IMR-90 (cell line): Measurements from ENCODE around the gene TMEM256. TPM values are rescaled to one million over a fixed set of nuclear protein-coding genes. Genes with fewer than 3 reads are reported as not detected.
"Not testable (repeated sequence)": the region's sequence is repeated elsewhere in the genome, so short reads cannot be mapped to it uniquely, and the experiment has no call there.

Experiments used
- ATAC-seq: fragments of 200-7000 bp; cut with Tn5 transposase; 2 replicates; pipeline ENCODE4 v1.9.1; 2020; ENCODE audit warnings: low read depth, mild to moderate bottlenecking, moderate library complexity
- BruUV-seq: library from RNA; stranded (reverse); fragments of 400-500 nt; replicated peaks from 2 replicates; lab custom pipeline; 2021; lab: Mats Ljungman, UMichigan
- CTCF ChIA-PET: fragments of 300-600 bp; formaldehyde crosslinking; extraction: SDS; loops from one replicate; lab custom pipeline; 2021; ENCODE audit warnings: antibody characterized with exemption; lab: Yijun Ruan, JAX
- POLR2A ChIA-PET: fragments of 300-600 bp; sonication (Branson Sonifier 250); formaldehyde crosslinking; loops from one replicate; lab custom pipeline; 2022; ENCODE audit warnings: antibody characterized with exemption; ENCODE audit not compliant: unreplicated experiment; lab: Charles Lee
- DNase-seq: peaks from one replicate; pipeline ENCODE4 v3.0.0; 2013
- H2AFZ ChIP-seq: replicated peaks from 2 replicates; pipeline ENCODE3; 2013; ENCODE audit warnings: low read length, mild to moderate bottlenecking; ENCODE audit not compliant: poor library complexity
- H2AK5ac ChIP-seq: 2 replicates; pipeline ENCODE4 v1.6.1; 2013; ENCODE audit warnings: low read depth, low read length, inconsistent platforms
- H2AK9ac ChIP-seq: replicated peaks from 2 replicates; pipeline ENCODE3; 2013; ENCODE audit warnings: mild to moderate bottlenecking, low read depth, low read length, moderate library complexity; ENCODE audit not compliant: poor library complexity
- H2BK120ac ChIP-seq: 2 replicates; pipeline ENCODE4 v1.6.1; 2013; ENCODE audit warnings: low read depth, low read length, inconsistent platforms
- H2BK15ac ChIP-seq: 3 replicates; pipeline ENCODE4 v1.6.1; 2013; ENCODE audit warnings: low read depth, low read length, inconsistent platforms
- H2BK20ac ChIP-seq: 2 replicates; pipeline ENCODE4 v1.6.1; 2013; ENCODE audit warnings: low read depth, mild to moderate bottlenecking, inconsistent platforms, low read length, moderate library complexity
- H2BK5ac ChIP-seq: 2 replicates; pipeline ENCODE4 v1.6.1; 2013; ENCODE audit warnings: mild to moderate bottlenecking, low read depth, low read length, inconsistent platforms; ENCODE audit not compliant: poor library complexity, severe bottlenecking
- H3K14ac ChIP-seq: replicated peaks from 2 replicates; pipeline ENCODE4 v1.6.1; 2013; ENCODE audit warnings: low read depth, low read length, inconsistent platforms
- H3K18ac ChIP-seq: 2 replicates; pipeline ENCODE4 v1.6.1; 2013; ENCODE audit warnings: low read depth, low read length, control low read depth
- H3K23ac ChIP-seq: 2 replicates; pipeline ENCODE4 v1.6.1; 2013; ENCODE audit warnings: low read depth, low read length, inconsistent platforms
- H3K27ac ChIP-seq: 2 replicates; pipeline ENCODE4 v1.5.1; 2013; ENCODE audit warnings: mild to moderate bottlenecking, control low read depth, low read length; ENCODE audit not compliant: insufficient read depth
- H3K27me3 ChIP-seq: 2 replicates; pipeline ENCODE4 v1.6.1; 2013; ENCODE audit warnings: low read length; ENCODE audit not compliant: control insufficient read depth, insufficient read depth
- H3K36me3 ChIP-seq: 2 replicates; pipeline ENCODE4 v1.6.1; 2013; ENCODE audit warnings: low read length, mixed read lengths; ENCODE audit not compliant: control insufficient read depth, insufficient read depth
- H3K4ac ChIP-seq: 2 replicates; pipeline ENCODE4 v1.6.1; 2013; ENCODE audit warnings: low read depth, low read length, inconsistent platforms
- H3K4me1 ChIP-seq: 2 replicates; pipeline ENCODE4 v1.6.1; 2013; ENCODE audit warnings: low read length, mixed read lengths; ENCODE audit not compliant: control insufficient read depth, insufficient read depth
- H3K4me2 ChIP-seq: 2 replicates; pipeline ENCODE4 v1.6.1; 2013; ENCODE audit warnings: low read depth, mild to moderate bottlenecking, control low read depth, low read length, moderate library complexity
- H3K4me3 ChIP-seq: 2 replicates; pipeline ENCODE4 v1.5.1; 2013; ENCODE audit warnings: low read depth, mild to moderate bottlenecking, control low read depth, low read length, moderate library complexity; ENCODE audit not compliant: insufficient read depth
- H3K56ac ChIP-seq: 2 replicates; pipeline ENCODE4 v1.6.1; 2013; ENCODE audit warnings: low read length, inconsistent platforms; ENCODE audit not compliant: insufficient read depth; ENCODE audit errors: extremely low read depth
- H3K79me1 ChIP-seq, 2 experiments: 2 replicates each; pipeline ENCODE4 v1.6.1; 2013; ENCODE audit warnings: low read length in 2 of 2, inconsistent platforms in 1 of 2, low read depth in 1 of 2
- H3K9ac ChIP-seq: 2 replicates; pipeline ENCODE4 v1.6.1; 2013; ENCODE audit warnings: low read depth, low read length, control low read depth
- H3K9me1 ChIP-seq: 2 replicates; pipeline ENCODE4 v1.6.1; 2013; ENCODE audit warnings: low read length, inconsistent platforms; ENCODE audit not compliant: insufficient read depth
- H3K9me3 ChIP-seq: 2 replicates; pipeline ENCODE4 v1.6.1; 2013; ENCODE audit warnings: low read length; ENCODE audit not compliant: control insufficient read depth, insufficient read depth
- H4K20me1 ChIP-seq: 2 replicates; pipeline ENCODE4 v1.6.1; 2013; ENCODE audit warnings: low read length, inconsistent platforms; ENCODE audit not compliant: insufficient read depth
- H4K5ac ChIP-seq: 2 replicates; pipeline ENCODE4 v1.6.1; 2013; ENCODE audit warnings: mild to moderate bottlenecking, low read depth, low read length, control low read depth
- H4K8ac ChIP-seq, 2 experiments: 2 replicates each; pipeline ENCODE4 v1.6.1; 2013; ENCODE audit warnings: low read depth in 2 of 2, low read length in 2 of 2, control low read depth in 1 of 2, inconsistent platforms in 1 of 2
- H4K91ac ChIP-seq: 2 replicates; pipeline ENCODE4 v1.6.1; 2013; ENCODE audit warnings: low read depth, low read length, inconsistent platforms; ENCODE audit not compliant: insufficient read depth
- WGBS, 2 experiments: methylation state at CpG; one replicate each; pipeline versions ENCODE4 v1.1.5 to v1.1.7; 2013; ENCODE audit warnings: missing lambda C conversion rate in 2 of 2; ENCODE audit not compliant: insufficient read length in 1 of 2; ENCODE audit errors: extremely low coverage in 2 of 2; 5-methylcytosine and 5-hydroxymethylcytosine counted together
- dilution Hi-C: fragments of 300-500 bp; cut with HindIII; formaldehyde crosslinking; loops from one replicate; pipeline ENCODE4 v1.14.3; 2018; ENCODE audit warnings: low sequenced_read_pairs; ENCODE audit not compliant: unreplicated experiment
- in situ Hi-C: fragments of 300-500 bp; cut with MboI; formaldehyde crosslinking; loops from 3 replicates; pipeline ENCODE4 v1.14.3; 2019; ENCODE audit warnings: low sequenced_read_pairs, inconsistent platforms, mixed read lengths
- intact Hi-C: fragments of 100-400 bp; cut with micrococcal nuclease; formaldehyde crosslinking; loops from 2 replicates; pipeline ENCODE4 v1.10.0; 2022
- polyA plus RNA-seq, 3 experiments: library from polyadenylated mRNA; depleted of rRNA; stranded (reverse); fragments of >200 nt; gene quantifications; 2 replicates each; pipeline ENCODE4 v1.2.3, GENCODE V29; 2012; ENCODE audit warnings: low replicate concordance in 1 of 3
- total RNA-seq: library from RNA; depleted of rRNA; stranded (reverse); fragments of >200 nt; gene quantifications from 2 replicates; pipeline ENCODE4 v1.2.3, GENCODE V29; 2012

TMEM256 gene
- total and polyA plus RNA-seq, 2 of the 4 experiments (the other 2 are of a cell fraction) = 38.4 to 174 TPM

GRCh38 chr17:7368599-7368994 is 35.3 kb downstream of the TMEM256 start:
- H2AFZ ChIP-seq, H3K9me3 ChIP-seq, H3K4me3 ChIP-seq, H4K20me1 ChIP-seq, H3K4me2 ChIP-seq, in situ Hi-C loops, dilution Hi-C loops, H3K4ac ChIP-seq, CTCF ChIA-PET, H3K4me1 ChIP-seq, H3K9ac ChIP-seq, H3K14ac ChIP-seq, H2BK120ac ChIP-seq, H2AK5ac ChIP-seq, H2BK20ac ChIP-seq, H4K5ac ChIP-seq, H3K23ac ChIP-seq, H3K9me1 ChIP-seq, H3K27ac ChIP-seq, POLR2A ChIA-PET, H3K36me3 ChIP-seq, intact Hi-C loops, H3K56ac ChIP-seq, H3K18ac ChIP-seq, H4K8ac ChIP-seq, H4K91ac ChIP-seq, H2BK15ac ChIP-seq, H2BK5ac ChIP-seq, H2AK9ac ChIP-seq, ATAC-seq, H3K79me1 ChIP-seq, BruUV-seq, DNase-seq: not testable (repeated sequence)
- H3K27me3 ChIP-seq = peaks cover 26% of the 10 kb centered on the region
- no CpG with 5 or more reads among the region's 5 CpGs for WGBS, 2 experiments
